LNCAP (cell line): Measurements from ENCODE around the gene R3HCC1L.

ENCODE experiments used
- TF ChIP-seq, protein P1 (sequence below): fragments of 450-650 bp; IDR thresholded peaks from 2 replicates; pipeline ENCODE4 v1.5.1; 2017; ENCODE audit warnings: mild to moderate bottlenecking

The R3HCC1L gene

DNA sequence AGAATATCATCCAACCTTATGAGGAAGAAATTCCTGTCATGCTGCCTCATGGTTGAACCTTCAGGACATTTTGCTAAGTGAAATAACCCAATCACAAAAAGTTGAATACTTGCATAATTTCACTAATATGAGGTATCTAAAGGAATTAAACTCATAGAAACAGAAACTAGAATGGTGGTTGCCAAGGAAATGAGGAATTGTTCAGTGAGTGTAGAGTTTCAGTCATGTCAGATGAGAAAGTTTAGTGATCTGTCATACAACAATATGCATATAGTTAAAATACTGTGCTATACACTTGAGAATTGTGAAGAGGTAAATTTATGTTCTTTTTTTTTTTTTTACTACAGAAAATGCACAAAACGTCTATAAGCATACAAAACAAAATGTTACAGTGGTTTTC is 60.7 kb downstream of the R3HCC1L start:
- TF ChIP-seq, protein P1, sequence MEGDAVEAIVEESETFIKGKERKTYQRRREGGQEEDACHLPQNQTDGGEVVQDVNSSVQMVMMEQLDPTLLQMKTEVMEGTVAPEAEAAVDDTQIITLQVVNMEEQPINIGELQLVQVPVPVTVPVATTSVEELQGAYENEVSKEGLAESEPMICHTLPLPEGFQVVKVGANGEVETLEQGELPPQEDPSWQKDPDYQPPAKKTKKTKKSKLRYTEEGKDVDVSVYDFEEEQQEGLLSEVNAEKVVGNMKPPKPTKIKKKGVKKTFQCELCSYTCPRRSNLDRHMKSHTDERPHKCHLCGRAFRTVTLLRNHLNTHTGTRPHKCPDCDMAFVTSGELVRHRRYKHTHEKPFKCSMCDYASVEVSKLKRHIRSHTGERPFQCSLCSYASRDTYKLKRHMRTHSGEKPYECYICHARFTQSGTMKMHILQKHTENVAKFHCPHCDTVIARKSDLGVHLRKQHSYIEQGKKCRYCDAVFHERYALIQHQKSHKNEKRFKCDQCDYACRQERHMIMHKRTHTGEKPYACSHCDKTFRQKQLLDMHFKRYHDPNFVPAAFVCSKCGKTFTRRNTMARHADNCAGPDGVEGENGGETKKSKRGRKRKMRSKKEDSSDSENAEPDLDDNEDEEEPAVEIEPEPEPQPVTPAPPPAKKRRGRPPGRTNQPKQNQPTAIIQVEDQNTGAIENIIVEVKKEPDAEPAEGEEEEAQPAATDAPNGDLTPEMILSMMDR, result no peak

DNA sequence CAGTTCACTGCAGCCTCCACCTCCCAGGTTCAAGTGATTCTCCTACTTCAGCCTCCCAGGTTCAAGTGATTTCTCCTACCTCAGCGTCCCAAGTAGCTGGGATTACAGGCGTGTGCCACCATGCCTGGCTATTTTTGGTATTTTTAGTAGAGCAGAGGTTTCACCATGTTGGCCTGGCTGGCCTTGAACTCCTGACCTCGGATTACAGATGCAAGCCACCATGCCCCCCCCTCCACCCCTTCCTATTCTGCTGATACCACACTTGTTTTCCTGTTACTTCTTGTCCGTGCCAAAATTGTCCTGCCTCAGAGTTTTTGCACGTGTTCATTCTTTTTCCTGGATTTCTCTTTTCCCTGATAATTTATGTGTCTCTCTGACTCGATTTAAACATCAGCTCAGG is 62.5 kb downstream of the R3HCC1L start:
- TF ChIP-seq, protein P1, result no peak

DNA sequence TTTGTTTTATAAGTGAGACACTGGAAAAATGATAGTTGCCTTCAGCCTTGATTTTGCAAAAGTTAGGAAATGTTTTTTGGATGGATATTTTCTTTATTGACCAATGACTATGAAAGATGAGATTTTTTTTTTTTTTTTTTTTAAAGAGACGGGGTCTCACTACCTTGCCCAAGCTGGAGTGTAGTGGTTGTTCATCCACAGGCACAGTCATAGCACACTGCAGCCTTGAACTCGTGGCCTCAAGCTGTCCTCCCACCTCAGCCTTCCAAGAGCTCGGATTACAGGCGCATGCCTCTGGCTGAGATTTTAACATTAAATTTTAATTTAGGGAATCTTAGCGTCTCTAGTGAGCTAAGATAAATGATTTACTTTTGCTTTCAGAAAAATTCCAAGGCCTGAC is 67.3 kb downstream of the R3HCC1L start:
- TF ChIP-seq, protein P1, result no peak

DNA sequence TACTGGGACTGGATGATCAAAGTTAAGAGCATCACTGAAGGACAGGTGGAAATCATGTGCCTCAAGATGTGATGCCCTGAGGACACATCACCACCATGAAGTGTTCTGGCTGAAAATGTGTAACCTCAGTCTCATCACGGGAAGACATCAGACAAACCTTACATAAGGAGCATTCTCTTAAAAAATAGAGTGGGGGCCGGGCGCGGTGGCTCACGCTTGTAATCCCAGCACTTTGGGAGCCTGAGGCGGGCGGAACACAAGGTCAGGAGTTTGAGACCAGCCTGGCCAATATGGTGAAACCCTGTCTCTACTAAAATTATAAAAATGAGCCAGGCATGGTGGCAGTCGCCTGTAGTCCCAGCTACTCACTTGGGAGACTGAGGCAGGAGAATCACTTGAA is 67.9 kb downstream of the R3HCC1L start:
- TF ChIP-seq, protein P1, result no peak

DNA sequence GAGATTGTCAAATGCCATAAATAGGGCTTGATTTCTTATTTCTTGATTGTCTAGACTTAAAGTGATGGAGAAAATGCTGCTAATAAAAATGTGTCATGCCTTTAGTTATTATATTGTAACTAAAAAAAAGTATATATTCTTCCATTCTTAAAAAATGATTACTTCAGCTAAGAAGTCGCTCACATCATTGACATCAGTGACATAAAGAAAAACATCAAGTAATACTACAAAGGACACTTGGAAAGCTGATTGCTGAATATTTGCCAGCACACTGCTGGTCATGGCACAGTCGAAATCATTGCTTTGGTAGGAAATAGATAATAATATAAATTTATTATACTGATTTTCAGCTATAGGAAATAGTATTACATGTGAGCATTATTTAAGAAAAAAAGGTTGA is 70.9 kb downstream of the R3HCC1L start:
- TF ChIP-seq, protein P1, result no peak

DNA sequence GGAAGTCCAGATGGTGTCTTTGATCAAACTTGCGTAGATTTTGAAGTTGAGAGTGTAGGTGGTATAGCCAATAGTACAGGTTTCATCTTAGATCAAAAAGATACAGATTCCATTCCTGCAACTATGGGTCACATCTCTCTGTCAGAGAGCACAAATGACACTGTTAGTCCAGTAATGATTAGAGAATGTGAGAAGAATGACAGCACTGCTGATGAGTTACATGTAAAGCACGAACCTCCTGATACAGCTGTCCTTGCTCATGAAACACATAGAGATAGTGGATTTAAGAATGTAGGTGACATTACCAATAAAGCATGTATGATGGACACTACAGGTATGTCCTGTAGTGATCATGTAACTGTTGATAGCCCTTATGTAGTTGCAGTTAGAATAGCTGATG is 74.5 kb downstream of the R3HCC1L start:
- TF ChIP-seq, protein P1, result no peak

DNA sequence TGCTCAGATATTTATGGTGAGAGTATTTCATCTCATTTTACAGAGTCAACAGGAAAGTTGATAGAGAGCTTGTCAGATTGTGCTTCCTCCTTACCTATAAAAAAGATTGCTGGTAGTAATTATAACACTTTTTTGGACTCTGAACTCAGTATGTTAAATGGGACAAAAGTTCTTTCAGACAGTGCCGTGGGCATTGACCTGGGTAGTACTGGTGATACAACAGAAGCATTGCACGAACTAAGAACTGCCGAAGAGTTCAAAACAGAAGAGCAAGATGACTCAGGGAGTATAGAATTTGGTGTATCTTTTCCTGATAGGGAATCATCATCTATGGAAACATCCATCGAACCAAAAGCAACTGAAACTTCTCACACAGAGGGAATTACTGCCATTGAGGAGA is 75.0 kb downstream of the R3HCC1L start:
- TF ChIP-seq, protein P1, result no peak

DNA sequence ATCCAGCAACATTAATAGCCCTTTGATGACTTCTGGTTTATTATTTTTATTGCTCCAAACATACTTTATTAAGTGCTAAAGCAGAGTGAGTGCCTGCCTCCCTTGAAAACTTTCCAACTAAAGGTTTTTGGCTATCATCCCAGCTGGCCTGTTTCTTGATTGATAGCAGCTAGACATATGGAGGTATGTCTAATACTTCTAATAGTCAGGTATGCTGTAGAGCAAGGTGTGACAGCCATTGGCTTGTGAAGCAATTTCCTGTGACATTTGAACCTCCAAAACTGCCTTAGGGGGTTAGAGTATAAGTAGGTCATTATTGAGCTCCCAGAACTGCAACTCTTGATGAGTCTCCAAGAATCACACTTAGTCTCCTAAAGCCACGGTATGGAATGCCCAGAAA is 77.7 kb downstream of the R3HCC1L start:
- TF ChIP-seq, protein P1, result no peak
